IPS-11a (cell line): ENCODE data around the gene TM4SF18.
"Not testable (repeated sequence)": the region's sequence is repeated elsewhere in the genome, so short reads cannot be mapped to it uniquely, and the experiment has no call there.

Source experiments
- H3K4me3 ChIP-seq: one replicate; pipeline ENCODE4 v1.5.1; 2013; ENCODE audit warnings: low read depth, low read length, control low read depth

The TM4SF18 gene, protein sequence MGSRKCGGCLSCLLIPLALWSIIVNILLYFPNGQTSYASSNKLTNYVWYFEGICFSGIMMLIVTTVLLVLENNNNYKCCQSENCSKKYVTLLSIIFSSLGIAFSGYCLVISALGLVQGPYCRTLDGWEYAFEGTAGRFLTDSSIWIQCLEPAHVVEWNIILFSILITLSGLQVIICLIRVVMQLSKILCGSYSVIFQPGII

DNA sequence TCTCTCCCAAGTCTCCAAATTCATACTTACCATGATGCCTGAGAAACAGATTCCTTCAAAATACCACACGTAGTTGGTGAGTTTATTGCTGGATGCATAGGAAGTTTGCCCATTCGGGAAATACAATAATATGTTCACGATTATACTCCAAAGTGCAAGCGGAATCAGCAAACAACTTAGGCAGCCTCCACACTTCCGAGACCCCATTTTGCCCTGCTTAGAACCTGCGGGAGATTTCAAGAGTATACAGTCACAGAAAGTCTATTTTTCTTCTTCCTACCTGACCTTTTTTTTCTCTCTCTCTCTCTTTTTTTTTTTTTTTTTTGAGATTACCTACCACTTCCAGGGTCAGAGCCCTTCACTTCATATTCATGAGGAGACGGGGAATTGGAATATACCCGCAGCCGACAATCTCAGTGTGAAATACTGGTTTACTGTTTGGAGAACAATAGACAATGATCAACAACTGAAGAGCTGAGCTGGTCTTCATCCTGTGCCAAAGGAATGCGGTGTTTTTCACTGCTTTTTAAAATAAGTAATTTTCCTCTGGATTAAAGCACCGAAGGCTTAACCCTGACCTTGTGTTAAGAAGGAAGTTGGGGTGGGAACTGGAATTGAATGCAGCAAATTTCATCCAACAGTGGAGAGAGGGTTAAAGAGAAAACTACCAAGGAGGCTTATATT is at the start of gene TM4SF18:
Gene TM4SF18 (minus strand): TSS at position 461 of the 684 bp plus-strand sequence. CDS start 254 bp downstream, at position 207.
- H3K4me3 ChIP-seq = no peak within 1 kb of the TSS

DNA sequence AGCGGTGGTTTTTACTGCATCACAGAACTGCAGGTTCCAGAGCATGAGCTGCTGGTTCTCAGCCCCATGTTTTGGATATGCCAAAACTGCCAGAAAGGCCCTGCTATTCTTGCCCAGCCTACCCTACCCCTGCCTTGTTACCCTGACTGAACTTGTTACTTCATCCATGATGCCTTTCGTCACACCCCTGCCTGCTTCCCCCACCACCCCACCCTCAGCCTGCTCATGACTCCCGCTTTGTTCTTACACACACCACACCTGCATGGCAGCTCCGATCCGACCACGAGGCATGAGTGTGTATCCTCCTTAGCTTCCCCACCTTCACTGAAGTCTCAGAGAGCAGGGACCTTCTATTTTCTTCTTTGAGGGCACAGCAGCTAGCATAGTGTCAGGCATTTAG is 49.1 kb upstream of the TM4SF18 start:
- no peak overlapping the region for H3K4me3 ChIP-seq

DNA sequence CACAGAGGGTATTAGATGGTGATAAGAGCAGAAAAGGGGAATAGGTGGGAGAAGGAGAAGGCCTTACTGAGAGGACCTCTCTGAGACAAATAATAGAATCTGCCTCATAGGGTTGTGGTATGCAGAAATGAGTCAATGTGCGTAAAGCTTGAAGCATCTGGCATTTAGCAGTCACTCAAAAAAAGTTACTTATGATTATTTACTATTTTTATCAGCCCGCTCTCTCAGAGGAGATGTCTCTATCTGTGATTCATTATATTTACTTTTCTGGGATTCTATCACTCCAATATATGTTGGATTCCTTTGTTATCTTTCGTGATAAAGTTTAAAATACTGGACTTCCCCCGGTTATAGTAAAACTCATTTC is 48.6 kb upstream of the TM4SF18 start:
- no peak overlapping the region for H3K4me3 ChIP-seq

DNA sequence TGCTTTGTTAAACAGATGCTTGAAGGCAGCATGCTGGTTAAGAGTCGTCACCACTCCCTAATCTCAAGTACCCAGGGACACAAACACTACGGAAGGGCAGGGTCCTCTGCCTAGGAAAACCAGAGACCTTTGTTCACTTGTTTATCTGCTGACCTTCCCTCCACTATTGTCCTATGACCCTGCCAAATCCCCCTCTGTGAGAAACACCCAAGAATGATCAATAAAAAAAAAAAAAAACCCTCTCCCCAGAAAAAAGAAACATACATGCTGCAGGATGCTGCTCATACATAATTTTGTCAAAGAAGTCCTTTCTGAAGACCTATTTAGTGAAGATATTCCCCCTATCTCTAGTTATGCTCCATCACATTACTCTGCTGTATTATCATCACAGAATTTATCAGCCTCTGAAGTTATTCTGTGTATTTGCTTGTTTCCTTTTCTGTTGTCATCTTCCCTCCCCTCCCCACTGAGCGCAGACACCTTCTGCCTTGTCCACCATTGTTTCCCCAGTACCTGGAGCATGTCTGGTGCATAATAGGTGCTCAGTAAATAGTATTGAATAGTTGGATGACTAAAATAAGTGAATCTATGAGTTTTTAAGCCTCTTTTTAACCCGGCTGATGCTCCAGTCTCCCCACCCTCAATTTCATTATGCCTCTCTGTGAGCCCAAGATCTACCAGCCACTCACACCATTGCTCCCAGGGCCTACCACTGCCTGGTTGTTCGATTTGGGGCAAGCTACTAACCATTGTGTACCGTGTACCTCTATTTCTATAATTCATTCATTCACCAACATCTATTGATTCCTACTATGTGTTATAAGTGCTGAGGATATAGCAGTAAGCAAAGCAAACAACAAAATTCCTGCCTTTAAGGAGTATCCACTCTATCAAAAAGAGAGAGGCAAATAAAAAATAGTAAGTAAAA is 48.0 kb upstream of the TM4SF18 start:
- H3K4me3 ChIP-seq = no peak overlapping the region

DNA sequence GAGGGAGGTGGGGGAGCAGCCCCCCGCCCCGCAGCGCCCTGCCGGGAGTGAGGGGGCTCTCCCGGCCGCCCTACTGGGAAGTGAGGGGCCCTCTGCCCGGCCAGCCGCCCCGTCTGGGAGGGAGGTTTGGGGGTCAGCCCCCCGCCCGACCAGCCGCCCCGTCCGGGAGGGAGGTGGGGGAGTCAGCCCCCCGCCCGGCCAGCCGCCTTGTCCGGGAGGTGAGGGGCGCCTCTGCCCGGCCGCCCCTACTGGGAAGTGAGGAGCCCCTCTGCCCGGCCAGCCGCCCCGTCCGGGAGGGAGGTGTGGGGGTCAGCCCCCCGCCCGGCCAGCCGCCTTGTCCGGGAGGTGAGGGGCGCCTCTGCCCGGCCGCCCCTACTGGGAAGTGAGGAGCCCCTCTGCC is 46.8 kb upstream of the TM4SF18 start:
- H3K4me3 ChIP-seq = not testable (repeated sequence)

DNA sequence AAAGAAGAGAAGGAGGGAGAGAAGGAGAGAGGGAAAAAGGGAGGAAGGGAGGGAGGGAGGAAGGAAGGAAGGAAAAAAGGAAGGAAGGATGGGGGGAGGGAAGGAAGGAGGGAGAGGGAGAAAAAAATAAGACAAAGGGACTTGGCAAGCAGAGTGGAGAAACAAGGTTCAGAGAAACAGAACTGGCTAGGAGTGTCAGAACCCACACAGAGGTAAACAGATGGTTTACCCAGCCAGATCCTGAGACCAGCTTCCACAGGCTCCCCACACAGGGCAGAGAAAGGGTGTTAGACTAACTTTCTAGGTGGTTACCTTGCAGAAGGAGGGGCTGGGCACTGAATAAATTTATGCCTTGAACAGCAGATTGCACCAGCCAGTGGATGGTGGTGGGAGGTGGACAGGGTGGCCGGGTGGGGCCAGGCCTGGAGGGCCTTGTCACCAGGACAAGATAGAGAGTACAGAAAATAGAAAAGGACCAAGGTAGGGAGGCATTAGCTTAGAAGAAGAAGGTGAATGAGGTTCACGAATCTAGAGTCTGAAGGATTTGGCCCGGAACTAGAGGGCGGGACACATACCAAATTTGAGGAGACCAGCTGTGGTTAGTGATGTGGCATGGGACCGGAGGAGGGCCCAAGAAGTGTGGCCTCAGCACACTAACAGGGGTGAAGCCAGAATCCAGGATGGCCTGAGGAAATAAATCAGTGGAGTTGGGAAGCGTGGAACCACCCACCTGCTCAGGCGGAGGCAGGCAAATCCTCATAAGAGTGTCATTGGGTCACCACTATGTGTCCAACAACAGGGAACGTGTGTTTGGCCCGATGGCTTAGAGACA is 45.3 kb upstream of the TM4SF18 start:
- H3K4me3 ChIP-seq = no peak overlapping the region

DNA sequence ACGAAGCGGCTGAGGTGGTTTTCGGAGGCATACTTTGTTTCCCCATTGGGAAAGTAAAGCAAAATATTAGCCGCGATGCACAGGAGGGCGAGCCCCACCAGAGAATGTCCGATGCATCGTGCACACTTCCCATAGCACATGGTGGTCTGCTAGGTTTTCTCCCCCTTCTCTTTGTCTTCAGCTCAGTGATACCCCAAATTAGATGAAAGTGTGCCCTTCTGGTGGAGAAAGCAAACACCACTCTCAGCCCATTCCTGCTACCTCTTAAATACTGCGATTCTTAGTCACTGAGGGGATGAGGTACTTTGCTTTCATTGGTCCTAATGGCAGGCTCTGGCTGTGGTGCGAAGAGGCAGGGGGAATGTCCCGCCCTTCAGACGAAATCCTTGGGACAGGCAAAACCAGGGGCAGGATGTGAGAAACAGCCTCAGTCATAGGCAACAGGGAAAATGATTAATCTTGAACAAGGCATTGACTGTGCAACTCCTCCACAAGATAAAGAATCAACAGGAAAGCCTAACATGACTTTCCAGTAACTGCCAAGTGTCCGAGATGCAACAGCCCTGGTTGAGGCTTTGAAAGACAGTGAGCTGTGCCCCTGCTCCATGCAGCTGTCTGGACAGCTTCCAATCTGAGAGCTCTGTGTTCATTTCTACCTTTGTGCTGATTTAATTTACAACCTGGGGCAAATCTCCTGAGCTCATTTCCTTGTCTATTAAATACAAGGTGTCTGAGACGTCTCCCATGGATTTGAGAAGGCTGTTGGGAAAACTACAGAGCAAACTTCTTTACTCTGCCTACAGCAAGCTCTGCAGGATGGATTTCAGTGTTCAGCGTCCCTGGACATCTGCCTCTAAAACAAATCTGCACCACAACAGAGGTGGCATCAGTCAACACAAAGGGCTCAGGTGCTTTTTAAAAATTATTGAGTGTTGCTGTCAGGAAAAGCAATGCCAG is 44.2 kb upstream of the TM4SF18 start, which contains the start of gene TM4SF1:
Gene TM4SF1 (minus strand): TSS at position 242 of the 957 bp plus-strand sequence. CDS start 102 bp downstream, at position 140.
- H3K4me3 ChIP-seq = no peak within 1 kb of the TSS

DNA sequence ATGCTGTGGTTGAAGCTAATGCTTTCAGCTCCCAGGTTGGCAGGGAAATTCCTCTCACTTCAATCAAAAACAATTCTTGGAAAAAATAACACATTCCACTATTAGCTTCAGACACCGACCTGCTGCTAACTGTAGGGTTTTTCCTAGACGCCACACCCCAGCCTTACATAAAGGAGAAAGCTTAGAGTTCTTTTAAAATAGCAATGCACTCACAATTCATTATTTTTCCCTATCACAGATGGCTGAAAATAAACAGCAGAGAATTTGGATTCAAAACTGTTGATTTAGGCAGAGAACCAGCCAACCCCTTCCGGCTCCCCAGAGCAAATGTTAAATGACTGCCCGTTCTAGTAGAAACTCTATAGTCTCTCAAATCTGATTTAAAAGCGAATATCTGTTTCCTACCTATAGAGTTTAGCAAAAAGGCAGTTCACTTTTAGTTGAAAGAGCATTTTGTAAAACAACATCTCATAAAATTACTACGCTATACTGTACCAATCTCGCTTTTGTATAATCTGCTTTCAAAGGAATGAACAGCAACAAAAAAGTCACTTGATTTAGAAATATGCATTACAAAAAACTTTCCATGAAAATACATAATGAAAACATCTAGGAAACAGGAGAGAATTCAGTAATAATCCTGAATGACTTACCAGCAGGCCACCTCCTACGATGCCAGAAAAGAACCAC is 43.4 kb upstream of the TM4SF18 start:
- H3K4me3 ChIP-seq = no peak overlapping the region

- no peak overlapping the region for H3K4me3 ChIP-seq
These were observed 42.2 kb upstream of the TM4SF18 start for GRCh38 chr3:149375501-149376196.

DNA sequence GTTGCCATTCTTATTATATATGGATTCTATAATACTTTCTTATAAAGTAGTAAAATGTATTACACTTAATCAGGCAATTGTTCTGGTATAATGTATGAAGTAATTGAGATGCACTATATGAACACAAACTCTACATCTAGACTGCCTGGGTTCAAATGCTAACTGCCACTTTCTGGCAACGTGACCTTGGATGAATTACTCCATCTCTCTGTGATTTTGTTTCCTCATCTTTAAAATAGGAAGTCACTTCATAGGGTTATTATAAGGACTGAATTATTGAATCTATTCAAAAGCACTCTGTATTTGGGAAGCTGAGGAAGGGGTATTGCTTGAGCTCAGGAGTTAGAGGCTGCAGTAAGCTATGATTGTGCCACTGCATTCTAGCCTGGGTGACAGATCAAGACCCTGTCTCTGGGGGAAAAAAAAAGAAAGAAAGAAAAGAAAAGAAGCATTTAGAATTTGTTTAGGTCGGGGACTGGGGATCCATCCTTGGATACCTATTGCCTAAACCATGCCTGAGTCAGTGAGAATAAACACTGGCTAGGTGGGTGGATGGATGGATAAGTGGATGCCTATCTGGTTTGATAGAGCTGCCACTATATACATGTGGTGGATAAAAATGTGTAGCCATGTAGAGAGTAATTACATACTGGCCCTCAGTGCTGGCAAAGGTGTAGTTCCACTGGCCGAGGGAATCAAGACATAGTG is 41.5 kb upstream of the TM4SF18 start:
- H3K4me3 ChIP-seq = no peak overlapping the region

- H3K4me3 ChIP-seq = no peak overlapping the region
These were observed 41.0 kb upstream of the TM4SF18 start for GRCh38 chr3:149374391-149374790.

DNA sequence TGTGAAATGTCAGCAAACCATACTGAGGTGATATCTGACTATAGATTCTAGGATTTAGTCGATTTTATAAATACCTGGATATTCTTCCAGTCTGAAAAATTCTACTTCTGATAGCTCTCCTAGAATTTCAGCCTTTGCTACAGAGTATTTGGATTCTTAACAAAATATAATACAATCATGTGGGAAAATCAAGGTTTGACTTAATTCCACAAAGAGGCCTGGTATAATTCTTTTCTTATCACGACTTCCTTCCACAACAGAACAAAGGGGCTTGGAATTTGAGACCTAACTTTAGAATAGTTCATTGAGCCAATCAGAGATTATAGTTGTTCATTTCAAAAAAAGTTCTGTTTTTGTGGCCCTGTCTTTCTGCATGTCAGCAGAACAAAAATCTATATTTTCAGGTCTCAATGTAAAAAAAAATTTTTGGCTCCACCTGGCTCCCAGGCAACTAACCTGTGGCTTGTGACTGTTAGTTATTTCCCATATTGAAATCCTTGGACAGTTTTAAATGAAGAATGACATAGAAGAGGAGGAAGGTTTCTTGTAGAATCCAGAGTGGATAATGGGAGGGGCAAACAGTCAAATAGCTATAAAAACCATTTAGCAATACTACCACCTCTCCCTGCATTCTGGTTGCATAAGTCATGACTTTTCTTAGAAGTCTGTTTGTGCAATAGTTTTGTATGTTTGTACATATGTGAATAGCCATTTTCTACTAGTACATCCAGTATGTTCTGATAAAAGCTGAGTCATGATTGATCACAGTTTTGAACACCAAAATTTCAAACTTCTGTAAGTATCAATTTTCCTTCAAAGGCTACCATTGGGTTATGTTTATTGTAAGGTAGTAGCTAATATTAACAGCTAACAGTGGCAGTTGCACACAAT is 40.0 kb upstream of the TM4SF18 start:
- no peak overlapping the region for H3K4me3 ChIP-seq

DNA sequence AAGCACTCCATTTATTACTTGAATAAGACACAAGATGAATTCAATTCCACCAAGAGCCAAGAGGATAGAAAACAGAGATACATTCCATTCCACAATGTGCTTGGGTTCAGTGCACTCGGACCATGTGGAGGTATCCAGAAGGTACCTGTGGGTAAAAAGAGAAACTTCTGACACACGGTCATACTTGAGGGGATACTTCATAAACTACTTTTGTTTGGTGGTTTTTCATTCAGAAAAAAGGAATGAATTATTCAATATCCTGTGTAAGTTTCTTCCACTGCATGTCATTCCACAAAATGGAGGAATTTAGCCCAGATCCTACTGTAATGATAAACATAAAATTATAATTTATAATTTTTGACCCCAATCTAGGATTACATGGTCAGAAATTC is 38.3 kb upstream of the TM4SF18 start:
- no peak overlapping the region for H3K4me3 ChIP-seq

- no peak overlapping the region for H3K4me3 ChIP-seq
These were observed 37.7 kb upstream of the TM4SF18 start for GRCh38 chr3:149371001-149371722.

- H3K4me3 ChIP-seq = no peak overlapping the region
These were observed 36.8 kb upstream of the TM4SF18 start for GRCh38 chr3:149369991-149370866.
